WTC11 (cell line): ENCODE results near the gene RNF38. TPM values are rescaled to one million over a fixed set of nuclear protein-coding genes. Genes with fewer than 3 reads are reported as not detected.

Source experiments
- ATAC-seq: fragments of 200-7000 bp; cut with Tn5 transposase; 2 replicates; pipeline ENCODE4 v1.10.0; 2021; ENCODE audit warnings: mild to moderate bottlenecking, moderate library complexity
- CTCF ChIA-PET: fragments of 300-600 bp; sonication (Branson Sonifier 250); formaldehyde crosslinking; loops from one replicate; lab custom pipeline; 2021; ENCODE audit warnings: antibody characterized with exemption; lab: Charles Lee
- POLR2A ChIA-PET: fragments of 350-600 bp; sonication (Branson Sonifier 250); formaldehyde crosslinking; loops from one replicate; lab custom pipeline; 2021; ENCODE audit warnings: antibody characterized with exemption; lab: Charles Lee
- DNase-seq: peaks from one replicate; pipeline ENCODE4 v3.0.0; 2021; ENCODE audit warnings: low spot score
- H3K27ac Mint-ChIP-seq: 2 replicates; pipeline ENCODE4 v1.8.0; 2021; ENCODE audit warnings: mixed read lengths
- H3K27me3 Mint-ChIP-seq: 2 replicates; pipeline ENCODE4 v1.8.0; 2021; ENCODE audit warnings: low read depth, mild to moderate bottlenecking, moderate library complexity, mixed read lengths
- H3K36me3 Mint-ChIP-seq: 2 replicates; pipeline ENCODE4 v1.8.0; 2021; ENCODE audit warnings: mixed read lengths
- H3K4me1 Mint-ChIP-seq: 2 replicates; pipeline ENCODE4 v1.8.0; 2022; ENCODE audit warnings: mixed read lengths
- H3K4me3 Mint-ChIP-seq: 2 replicates; pipeline ENCODE4 v1.8.0; 2021; ENCODE audit warnings: mild to moderate bottlenecking, moderate library complexity, mixed read lengths
- H3K9me3 Mint-ChIP-seq: 2 replicates; pipeline ENCODE4 v1.8.0; 2021; ENCODE audit warnings: mixed read lengths
- NFE2L1 ChIP-seq: sonication (generic); formaldehyde crosslinking; IDR thresholded peaks from 2 replicates; pipeline ENCODE4 v1.8.1; 2023; ENCODE audit warnings: missing genetic modification reagents
- NR3C1 ChIP-seq: sonication (generic); formaldehyde crosslinking; conservative IDR thresholded peaks from 2 replicates; pipeline ENCODE4 v1.8.1; 2023; ENCODE audit warnings: low read depth, mild to moderate bottlenecking, missing genetic modification reagents
- OVOL2 ChIP-seq: fragments of 250-450 bp; sonication (Bioruptor Pico); IDR thresholded peaks from 2 replicates; pipeline ENCODE4 v1.9.0; 2021; ENCODE audit warnings: mild to moderate bottlenecking, borderline replicate concordance
- SMAD3 ChIP-seq: sonication (generic); formaldehyde crosslinking; IDR thresholded peaks from 2 replicates; pipeline ENCODE4 v1.8.0; 2022; ENCODE audit warnings: missing genetic modification reagents, mild to moderate bottlenecking, borderline replicate concordance
- SMAD4 ChIP-seq: sonication (generic); formaldehyde crosslinking; IDR thresholded peaks from 2 replicates; pipeline ENCODE4 v1.8.0; 2022; ENCODE audit warnings: mild to moderate bottlenecking, missing genetic modification reagents
- TP53 ChIP-seq: sonication (generic); formaldehyde crosslinking; IDR thresholded peaks from 2 replicates; pipeline ENCODE4 v1.8.1; 2023; ENCODE audit warnings: mild to moderate bottlenecking, missing genetic modification reagents
- ZNF121 ChIP-seq: sonication (generic); formaldehyde crosslinking; IDR thresholded peaks from 2 replicates; pipeline ENCODE4 v1.8.0; 2023; ENCODE audit warnings: missing genetic modification reagents
- ZNF219 ChIP-seq: sonication (generic); formaldehyde crosslinking; IDR thresholded peaks from 2 replicates; pipeline ENCODE4 v1.8.0; 2023; ENCODE audit warnings: missing genetic modification reagents, mild to moderate bottlenecking, borderline replicate concordance
- ZNF317 ChIP-seq: sonication (generic); formaldehyde crosslinking; IDR thresholded peaks from 2 replicates; pipeline ENCODE4 v1.8.1; 2023; ENCODE audit warnings: low read depth, mild to moderate bottlenecking, moderate library complexity, missing genetic modification reagents, borderline replicate concordance
- total RNA-seq: library from RNA; stranded (reverse); gene quantifications from 3 replicates; pipeline ENCODE4 v1.2.3, GENCODE V29; 2021
- TF ChIP-seq, protein P1 (sequence below): fragments of 250-450 bp; sonication (Bioruptor Pico); conservative IDR thresholded peaks from 2 replicates; pipeline ENCODE4 v1.9.0; 2021; ENCODE audit warnings: mild to moderate bottlenecking
- TF ChIP-seq, protein P2 (sequence below): sonication (generic); formaldehyde crosslinking; IDR thresholded peaks from 2 replicates; pipeline ENCODE4 v1.8.0; 2023; ENCODE audit warnings: missing genetic modification reagents
- TF ChIP-seq, protein P3 (sequence below): sonication (generic); formaldehyde crosslinking; IDR thresholded peaks from 2 replicates; pipeline ENCODE4 v1.8.0; 2022; ENCODE audit warnings: missing genetic modification reagents
- TF ChIP-seq, protein P4 (sequence below): sonication (generic); formaldehyde crosslinking; IDR thresholded peaks from 2 replicates; pipeline ENCODE4 v1.8.0; 2022; ENCODE audit warnings: mild to moderate bottlenecking, missing genetic modification reagents
- TF ChIP-seq, protein P5 (sequence below): fragments of 250-450 bp; sonication (Bioruptor Pico); IDR thresholded peaks from 2 replicates; pipeline ENCODE4 v2.1.2; 2022; ENCODE audit warnings: mild to moderate bottlenecking, moderate library complexity
- TF ChIP-seq, protein P6 (sequence below): fragments of 250-450 bp; sonication (Bioruptor Pico); IDR thresholded peaks from 2 replicates; pipeline ENCODE4 v1.8.0; 2021; ENCODE audit warnings: mild to moderate bottlenecking
- TF ChIP-seq, protein P7 (sequence below): sonication (generic); formaldehyde crosslinking; IDR thresholded peaks from 2 replicates; pipeline ENCODE4 v1.8.0; 2022; ENCODE audit warnings: mild to moderate bottlenecking, missing genetic modification reagents

The RNF38 gene
- total RNA-seq, 1 experiment from 2014 or later = 56.4 TPM

DNA sequence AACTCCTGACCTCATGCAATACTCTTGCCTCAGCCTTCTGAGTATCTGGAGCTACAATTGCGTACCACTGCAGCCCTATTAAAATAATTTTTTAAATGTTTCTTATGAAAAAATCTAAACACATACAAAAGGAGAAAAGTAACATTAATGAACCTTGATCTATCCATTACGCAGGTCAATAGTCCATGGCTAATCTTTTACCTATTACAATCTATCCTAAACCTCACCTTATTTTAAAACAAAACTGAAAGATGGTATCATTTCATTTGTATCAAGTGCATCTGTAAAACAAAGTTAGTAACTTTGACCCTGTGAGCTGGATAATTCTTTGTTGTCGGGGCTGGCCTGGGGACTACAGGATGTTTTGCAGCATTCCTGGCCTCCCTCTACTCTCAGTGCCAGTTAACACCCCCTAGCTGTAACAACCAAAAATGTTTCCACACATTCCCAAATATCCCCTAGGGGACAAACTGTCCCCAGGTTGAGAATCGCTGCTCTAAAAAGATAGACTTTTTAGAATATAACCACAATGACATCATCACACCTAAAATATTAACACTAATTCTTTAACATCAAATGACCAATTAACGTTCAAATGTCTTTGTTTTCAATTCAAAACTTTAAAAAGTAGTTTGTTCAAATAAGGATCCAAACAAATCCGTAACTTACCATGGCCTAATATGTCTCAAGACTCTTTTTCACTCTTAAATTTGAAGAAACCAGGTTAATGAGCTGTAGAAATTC, 54.8 kb downstream of the RNF38 start (continued):
- TF ChIP-seq, protein P1, sequence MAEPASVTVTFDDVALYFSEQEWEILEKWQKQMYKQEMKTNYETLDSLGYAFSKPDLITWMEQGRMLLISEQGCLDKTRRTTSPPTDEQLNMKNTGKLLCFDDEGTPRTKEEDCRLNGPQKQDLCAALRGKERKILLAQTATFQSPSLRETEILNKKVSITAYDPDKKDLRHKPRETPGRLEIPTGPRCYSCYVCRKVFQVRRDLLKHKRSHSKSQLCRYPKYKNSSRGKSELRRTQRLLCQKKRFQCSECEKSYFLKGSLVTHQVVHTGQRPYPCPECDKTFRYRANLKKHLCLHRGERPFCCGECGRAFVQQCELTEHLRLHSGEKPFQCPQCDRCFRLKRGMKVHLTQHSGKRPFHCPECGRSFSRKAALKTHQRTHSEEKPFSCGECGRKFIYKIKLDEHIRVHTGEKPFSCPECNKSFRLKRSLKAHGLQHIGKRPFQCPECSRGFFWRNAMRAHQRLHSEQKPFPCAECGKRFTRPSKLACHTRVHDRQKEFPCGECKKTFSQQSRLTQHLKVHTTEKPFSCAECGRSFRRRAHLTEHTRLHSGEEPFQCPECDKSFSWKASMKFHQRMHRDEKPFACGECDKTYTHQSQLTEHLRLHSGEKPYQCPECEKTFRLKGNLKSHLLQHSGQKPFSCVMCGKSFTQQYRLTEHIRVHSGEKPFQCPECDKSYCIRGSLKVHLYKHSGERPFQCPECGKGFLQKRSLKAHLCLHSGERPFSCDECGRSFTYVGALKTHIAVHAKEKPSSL (CRISPR knock-in tag) = no peak
- TF ChIP-seq TP53 (CRISPR knock-in tag) (no peak), ZNF121 (CRISPR knock-in tag) (no peak)
- TF ChIP-seq, protein P2, sequence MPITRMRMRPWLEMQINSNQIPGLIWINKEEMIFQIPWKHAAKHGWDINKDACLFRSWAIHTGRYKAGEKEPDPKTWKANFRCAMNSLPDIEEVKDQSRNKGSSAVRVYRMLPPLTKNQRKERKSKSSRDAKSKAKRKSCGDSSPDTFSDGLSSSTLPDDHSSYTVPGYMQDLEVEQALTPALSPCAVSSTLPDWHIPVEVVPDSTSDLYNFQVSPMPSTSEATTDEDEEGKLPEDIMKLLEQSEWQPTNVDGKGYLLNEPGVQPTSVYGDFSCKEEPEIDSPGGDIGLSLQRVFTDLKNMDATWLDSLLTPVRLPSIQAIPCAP (CRISPR knock-in tag) = no peak
- TF ChIP-seq, protein P3, sequence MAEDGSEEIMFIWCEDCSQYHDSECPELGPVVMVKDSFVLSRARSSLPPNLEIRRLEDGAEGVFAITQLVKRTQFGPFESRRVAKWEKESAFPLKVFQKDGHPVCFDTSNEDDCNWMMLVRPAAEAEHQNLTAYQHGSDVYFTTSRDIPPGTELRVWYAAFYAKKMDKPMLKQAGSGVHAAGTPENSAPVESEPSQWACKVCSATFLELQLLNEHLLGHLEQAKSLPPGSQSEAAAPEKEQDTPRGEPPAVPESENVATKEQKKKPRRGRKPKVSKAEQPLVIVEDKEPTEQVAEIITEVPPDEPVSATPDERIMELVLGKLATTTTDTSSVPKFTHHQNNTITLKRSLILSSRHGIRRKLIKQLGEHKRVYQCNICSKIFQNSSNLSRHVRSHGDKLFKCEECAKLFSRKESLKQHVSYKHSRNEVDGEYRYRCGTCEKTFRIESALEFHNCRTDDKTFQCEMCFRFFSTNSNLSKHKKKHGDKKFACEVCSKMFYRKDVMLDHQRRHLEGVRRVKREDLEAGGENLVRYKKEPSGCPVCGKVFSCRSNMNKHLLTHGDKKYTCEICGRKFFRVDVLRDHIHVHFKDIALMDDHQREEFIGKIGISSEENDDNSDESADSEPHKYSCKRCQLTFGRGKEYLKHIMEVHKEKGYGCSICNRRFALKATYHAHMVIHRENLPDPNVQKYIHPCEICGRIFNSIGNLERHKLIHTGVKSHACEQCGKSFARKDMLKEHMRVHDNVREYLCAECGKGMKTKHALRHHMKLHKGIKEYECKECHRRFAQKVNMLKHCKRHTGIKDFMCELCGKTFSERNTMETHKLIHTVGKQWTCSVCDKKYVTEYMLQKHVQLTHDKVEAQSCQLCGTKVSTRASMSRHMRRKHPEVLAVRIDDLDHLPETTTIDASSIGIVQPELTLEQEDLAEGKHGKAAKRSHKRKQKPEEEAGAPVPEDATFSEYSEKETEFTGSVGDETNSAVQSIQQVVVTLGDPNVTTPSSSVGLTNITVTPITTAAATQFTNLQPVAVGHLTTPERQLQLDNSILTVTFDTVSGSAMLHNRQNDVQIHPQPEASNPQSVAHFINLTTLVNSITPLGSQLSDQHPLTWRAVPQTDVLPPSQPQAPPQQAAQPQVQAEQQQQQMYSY (CRISPR knock-in tag) = no peak
- TF ChIP-seq, protein P4, sequence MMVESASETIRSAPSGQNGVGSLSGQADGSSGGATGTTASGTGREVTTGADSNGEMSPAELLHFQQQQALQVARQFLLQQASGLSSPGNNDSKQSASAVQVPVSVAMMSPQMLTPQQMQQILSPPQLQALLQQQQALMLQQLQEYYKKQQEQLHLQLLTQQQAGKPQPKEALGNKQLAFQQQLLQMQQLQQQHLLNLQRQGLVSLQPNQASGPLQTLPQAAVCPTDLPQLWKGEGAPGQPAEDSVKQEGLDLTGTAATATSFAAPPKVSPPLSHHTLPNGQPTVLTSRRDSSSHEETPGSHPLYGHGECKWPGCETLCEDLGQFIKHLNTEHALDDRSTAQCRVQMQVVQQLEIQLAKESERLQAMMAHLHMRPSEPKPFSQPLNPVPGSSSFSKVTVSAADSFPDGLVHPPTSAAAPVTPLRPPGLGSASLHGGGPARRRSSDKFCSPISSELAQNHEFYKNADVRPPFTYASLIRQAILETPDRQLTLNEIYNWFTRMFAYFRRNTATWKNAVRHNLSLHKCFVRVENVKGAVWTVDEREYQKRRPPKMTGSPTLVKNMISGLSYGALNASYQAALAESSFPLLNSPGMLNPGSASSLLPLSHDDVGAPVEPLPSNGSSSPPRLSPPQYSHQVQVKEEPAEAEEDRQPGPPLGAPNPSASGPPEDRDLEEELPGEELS = no peak

DNA sequence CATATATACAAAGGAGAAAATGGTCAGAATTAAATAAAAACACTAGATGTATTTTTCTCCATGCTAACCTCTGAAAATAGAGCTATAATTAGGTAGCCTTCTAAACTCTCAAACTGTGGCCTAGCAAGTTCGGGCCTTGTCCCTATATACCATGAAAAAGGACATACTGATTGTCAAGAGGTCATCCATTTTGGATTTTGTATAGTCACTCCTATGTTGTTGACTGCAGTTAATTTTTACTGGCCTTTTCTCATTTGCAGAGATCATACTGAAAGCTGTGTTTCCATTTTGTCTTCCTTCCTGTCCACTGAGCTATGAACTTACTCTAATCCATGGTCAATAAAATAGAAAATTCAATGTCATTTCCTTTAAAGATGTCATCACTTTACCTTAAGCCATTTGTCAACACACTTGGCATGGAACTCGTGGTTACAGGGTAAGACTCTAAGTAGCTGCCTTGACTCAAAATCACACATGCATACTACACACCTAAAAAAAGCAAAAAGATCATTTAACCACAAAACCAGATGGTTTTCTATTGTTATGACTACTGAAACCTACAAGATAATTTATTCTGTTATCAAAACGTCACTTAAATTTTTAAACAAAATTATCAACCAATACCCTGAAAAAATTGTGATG, 58.0 kb downstream of the RNF38 start:
- TF ChIP-seq ZNF317 (CRISPR knock-in tag) (no peak), NFE2L1 (CRISPR knock-in tag) (no peak), ZNF219 (CRISPR knock-in tag) (no peak), SMAD4 (CRISPR knock-in tag) (no peak), OVOL2 (CRISPR knock-in tag) (no peak), NR3C1 (CRISPR knock-in tag) (no peak), SMAD3 (CRISPR knock-in tag) (no peak)
- TF ChIP-seq, protein P5, sequence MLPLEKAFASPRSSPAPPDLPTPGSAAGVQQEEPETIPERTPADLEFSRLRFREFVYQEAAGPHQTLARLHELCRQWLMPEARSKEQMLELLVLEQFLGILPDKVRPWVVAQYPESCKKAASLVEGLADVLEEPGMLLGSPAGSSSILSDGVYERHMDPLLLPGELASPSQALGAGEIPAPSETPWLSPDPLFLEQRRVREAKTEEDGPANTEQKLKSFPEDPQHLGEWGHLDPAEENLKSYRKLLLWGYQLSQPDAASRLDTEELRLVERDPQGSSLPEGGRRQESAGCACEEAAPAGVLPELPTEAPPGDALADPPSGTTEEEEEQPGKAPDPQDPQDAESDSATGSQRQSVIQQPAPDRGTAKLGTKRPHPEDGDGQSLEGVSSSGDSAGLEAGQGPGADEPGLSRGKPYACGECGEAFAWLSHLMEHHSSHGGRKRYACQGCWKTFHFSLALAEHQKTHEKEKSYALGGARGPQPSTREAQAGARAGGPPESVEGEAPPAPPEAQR (CRISPR knock-in tag) = no peak
- TF ChIP-seq, protein P6, sequence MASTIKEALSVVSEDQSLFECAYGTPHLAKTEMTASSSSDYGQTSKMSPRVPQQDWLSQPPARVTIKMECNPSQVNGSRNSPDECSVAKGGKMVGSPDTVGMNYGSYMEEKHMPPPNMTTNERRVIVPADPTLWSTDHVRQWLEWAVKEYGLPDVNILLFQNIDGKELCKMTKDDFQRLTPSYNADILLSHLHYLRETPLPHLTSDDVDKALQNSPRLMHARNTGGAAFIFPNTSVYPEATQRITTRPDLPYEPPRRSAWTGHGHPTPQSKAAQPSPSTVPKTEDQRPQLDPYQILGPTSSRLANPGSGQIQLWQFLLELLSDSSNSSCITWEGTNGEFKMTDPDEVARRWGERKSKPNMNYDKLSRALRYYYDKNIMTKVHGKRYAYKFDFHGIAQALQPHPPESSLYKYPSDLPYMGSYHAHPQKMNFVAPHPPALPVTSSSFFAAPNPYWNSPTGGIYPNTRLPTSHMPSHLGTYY = no peak
- TF ChIP-seq, protein P7, sequence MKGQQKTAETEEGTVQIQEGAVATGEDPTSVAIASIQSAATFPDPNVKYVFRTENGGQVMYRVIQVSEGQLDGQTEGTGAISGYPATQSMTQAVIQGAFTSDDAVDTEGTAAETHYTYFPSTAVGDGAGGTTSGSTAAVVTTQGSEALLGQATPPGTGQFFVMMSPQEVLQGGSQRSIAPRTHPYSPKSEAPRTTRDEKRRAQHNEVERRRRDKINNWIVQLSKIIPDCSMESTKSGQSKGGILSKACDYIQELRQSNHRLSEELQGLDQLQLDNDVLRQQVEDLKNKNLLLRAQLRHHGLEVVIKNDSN = no peak
- Mint-ChIP-seq H3K4me1 (peaks cover 5% of the 10 kb centered on the region; the same call in 1 of the 2 replicates), H3K27ac (no peak overlapping the region), H3K9me3 (no peaks in the 10 kb centered on the region), H3K27me3 (no peaks in the 10 kb centered on the region), H3K4me3 (no peak overlapping the region), H3K36me3 (peaks cover 69% of the 10 kb centered on the region)
- ChIA-PET POLR2A (interaction anchor here (1.0 kb wide), 1 partner anchor 115 kb away, joined by 3 read pairs; no protein-coding TSS in a partner anchor), CTCF (interaction anchor here (0.5 kb wide), 1 partner anchor 239 kb away, joined by 3 read pairs; no protein-coding TSS in a partner anchor)
- ATAC-seq (no peak), DNase-seq (no peak)
